Mucosa of stomach (tissue), 1 donor: ENCODE data around the gene MACF1.

ENCODE experiments used
- H3K27me3 ChIP-seq: one replicate; pipeline ENCODE4 v1.7.0; 2013; ENCODE audit warnings: mild to moderate bottlenecking, low read length; ENCODE audit not compliant: control insufficient read depth, insufficient read depth
- H3K36me3 ChIP-seq: one replicate; pipeline ENCODE4 v1.7.0; 2013; ENCODE audit warnings: low read length; ENCODE audit not compliant: control insufficient read depth, insufficient read depth
- H3K4me1 ChIP-seq: one replicate; pipeline ENCODE4 v1.7.0; 2013; ENCODE audit warnings: mild to moderate bottlenecking, low read length; ENCODE audit not compliant: control insufficient read depth, insufficient read depth
- H3K4me3 ChIP-seq: one replicate; pipeline ENCODE4 v1.7.0; 2013; ENCODE audit warnings: low read length
- H3K9ac ChIP-seq: one replicate; pipeline ENCODE4 v1.7.0; 2013; ENCODE audit warnings: mild to moderate bottlenecking, low read length, moderate library complexity
- H3K9me3 ChIP-seq: one replicate; pipeline ENCODE4 v1.7.0; 2013; ENCODE audit warnings: mild to moderate bottlenecking, low read length, moderate library complexity; ENCODE audit not compliant: control insufficient read depth
- donor health status: Pancreatic carcinoma.

MACF1 gene

DNA sequence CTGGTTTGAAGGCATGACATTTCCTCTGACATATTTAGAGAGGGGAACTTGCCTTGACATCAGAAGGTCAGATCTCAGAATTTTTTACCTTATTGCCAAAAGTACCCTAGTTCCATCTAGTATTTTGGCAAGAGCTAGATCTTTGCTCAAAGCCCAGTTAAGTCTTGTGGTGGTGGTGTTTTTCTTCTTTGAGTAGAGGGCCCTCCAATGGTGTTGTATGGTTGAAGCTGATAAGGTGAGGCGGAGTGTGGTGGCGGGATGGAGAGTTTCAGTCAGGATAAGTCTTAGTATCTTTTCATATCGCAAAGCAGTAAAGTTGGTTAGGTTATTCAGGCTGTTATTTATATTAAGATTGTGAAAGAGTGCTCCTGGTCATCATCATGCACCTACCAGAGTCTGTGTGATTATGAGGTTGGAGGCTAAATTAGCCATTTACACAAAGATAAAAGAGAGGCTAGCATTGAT lies 20.1 kb upstream of the MACF1 start:
- Histone ChIP-seq H3K36me3 (no peaks in the 10 kb centered on the region), H3K9ac (no peak overlapping the region), H3K4me1 (peaks cover 21% of the 10 kb centered on the region)

GRCh38 chr1:39187275-39188046 lies 17.0 kb upstream of the MACF1 start:
- H3K4me3 ChIP-seq = no peak overlapping the region
- H3K4me1 ChIP-seq = peaks cover 29% of the 10 kb centered on the region
- H3K9me3 ChIP-seq = no peaks in the 10 kb centered on the region
- no peaks in the 10 kb centered on the region for H3K27me3 ChIP-seq
- no peak overlapping the region for H3K9ac ChIP-seq
- no peaks in the 10 kb centered on the region for H3K36me3 ChIP-seq

More for the DNA sequence above, 20.1 kb upstream of the MACF1 start:
- Histone ChIP-seq H3K9me3 (no peaks in the 10 kb centered on the region), H3K4me3 (no peak overlapping the region), H3K27me3 (no peaks in the 10 kb centered on the region)

- H3K9ac ChIP-seq = no peak overlapping the region
- peaks cover 20% of the 10 kb centered on the region for H3K4me1 ChIP-seq
- H3K27me3 ChIP-seq = no peaks in the 10 kb centered on the region
- H3K36me3 ChIP-seq = no peaks in the 10 kb centered on the region
- no peak overlapping the region for H3K4me3 ChIP-seq
- no peaks in the 10 kb centered on the region for H3K9me3 ChIP-seq
These were observed 14.9 kb upstream of the MACF1 start for GRCh38 chr1:39189592-39190041.

DNA sequence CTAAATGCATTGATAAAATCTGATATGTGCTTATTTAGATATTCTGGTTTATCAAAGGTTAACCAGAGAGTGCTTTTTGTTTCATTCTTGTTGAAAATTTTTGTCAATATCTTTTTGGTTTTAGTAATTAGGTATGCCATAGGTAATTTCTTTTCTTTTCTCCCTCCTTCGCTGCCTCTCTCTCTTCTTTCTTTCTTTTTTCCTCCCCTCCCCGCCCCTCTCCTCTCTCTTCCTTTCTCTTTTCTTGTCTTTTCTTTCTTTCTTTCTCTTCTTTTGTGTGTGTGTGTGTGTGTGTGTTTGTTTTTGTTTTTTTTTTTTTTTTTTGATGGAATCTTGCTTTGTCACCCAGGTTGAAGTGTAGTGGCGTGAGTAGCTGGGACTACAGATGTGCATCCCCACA lies 14.4 kb upstream of the MACF1 start:
- Histone ChIP-seq H3K4me3 (no peak overlapping the region), H3K36me3 (no peaks in the 10 kb centered on the region), H3K4me1 (peaks cover 22% of the 10 kb centered on the region), H3K9me3 (no peaks in the 10 kb centered on the region), H3K9ac (no peak overlapping the region), H3K27me3 (no peaks in the 10 kb centered on the region)

DNA sequence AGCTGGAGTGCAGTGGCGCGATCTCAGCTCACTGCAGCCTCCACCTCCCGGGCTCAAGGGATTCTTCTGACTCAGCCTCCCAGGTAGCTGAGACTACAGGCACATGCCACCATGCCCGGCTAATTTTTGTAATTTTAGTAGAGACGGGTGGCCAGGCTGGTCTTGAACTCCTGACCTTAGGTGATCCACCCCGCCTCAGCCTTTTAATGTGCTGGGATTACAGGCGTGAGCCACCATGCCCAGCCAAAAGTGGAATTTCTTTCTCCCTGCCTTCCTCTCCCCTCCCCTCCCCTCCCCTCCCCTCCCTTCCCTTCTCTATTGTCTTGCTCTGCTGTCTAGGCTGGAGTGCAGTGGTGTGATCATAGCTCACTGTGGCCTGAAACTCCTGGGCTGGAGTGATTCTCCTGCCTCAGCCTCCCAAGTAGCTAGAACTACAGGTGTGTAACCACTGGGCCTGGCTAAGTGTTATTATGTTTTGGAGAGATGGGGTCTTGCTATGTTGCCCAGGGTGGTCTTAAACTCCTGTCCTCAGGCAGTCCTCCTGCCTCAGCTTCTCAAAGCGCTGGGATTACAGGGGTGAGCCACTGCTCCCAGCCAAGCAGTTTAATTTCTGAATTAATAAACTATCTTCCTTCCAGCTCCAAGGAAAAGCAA lies 10.0 kb upstream of the MACF1 start:
- H3K36me3 ChIP-seq = no peaks in the 10 kb centered on the region
- H3K9ac ChIP-seq = no peak overlapping the region
- H3K9me3 ChIP-seq = no peaks in the 10 kb centered on the region
- no peak overlapping the region for H3K4me3 ChIP-seq
- H3K27me3 ChIP-seq = no peaks in the 10 kb centered on the region
- H3K4me1 ChIP-seq = peaks cover 24% of the 10 kb centered on the region

DNA sequence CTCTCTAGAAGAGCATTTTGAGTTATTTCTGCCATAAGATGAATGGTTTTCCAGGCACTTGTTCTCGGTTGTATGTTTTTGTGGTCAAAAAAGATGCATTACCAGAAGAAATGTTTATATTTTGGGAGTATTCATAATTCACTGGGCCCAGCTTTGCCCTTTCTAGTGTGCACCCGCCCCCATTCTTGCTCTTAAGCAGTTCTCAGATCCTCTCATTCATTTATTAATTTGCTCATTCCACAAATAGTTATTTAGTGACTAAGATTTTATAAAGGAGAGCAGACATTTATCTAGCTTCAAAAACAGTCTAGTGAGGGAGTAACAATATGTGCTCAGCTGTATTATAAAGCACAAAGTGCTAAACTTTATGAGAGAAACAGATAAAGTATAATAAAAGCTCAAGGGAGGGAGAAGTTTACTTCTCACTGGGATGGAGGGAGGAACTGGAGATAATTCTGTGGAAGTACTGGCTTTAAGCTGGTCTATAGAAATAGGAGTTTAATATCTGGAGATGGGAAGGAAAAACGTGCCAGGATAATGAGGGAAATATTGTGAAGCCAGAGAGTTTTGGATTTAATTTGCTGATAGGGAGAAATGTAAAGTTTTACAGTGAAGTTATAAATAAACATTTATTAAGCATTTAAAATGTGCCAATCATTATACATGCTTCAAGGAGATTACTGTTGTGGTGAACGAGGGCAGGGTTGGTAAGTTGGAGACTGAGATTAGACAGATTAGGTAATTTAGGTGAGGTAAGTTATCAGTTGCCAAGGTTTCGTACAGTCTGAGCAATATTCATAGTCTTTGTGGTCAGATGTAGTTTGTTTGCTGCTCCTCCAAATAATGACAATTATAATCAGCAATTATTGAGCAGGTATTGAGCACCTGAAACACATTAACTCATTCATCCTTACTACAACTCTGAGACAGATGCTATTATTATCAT lies 9.1 kb upstream of the MACF1 start:
- Histone ChIP-seq H3K36me3 (no peaks in the 10 kb centered on the region), H3K9ac (peak overlapping the region; percentile 7), H3K9me3 (no peaks in the 10 kb centered on the region), H3K4me1 (peaks cover 24% of the 10 kb centered on the region), H3K27me3 (no peaks in the 10 kb centered on the region), H3K4me3 (no peak overlapping the region)

- H3K27me3 ChIP-seq = no peaks in the 10 kb centered on the region
- H3K9ac ChIP-seq = no peak overlapping the region
- H3K4me3 ChIP-seq = no peak overlapping the region
- no peaks in the 10 kb centered on the region for H3K9me3 ChIP-seq
- no peaks in the 10 kb centered on the region for H3K36me3 ChIP-seq
- peaks cover 20% of the 10 kb centered on the region for H3K4me1 ChIP-seq
These were observed 8.0 kb upstream of the MACF1 start for GRCh38 chr1:39196244-39197215.

- H3K9ac ChIP-seq = no peak overlapping the region
- H3K27me3 ChIP-seq = no peaks in the 10 kb centered on the region
- H3K4me1 ChIP-seq = peaks cover 20% of the 10 kb centered on the region
- H3K4me3 ChIP-seq = no peak overlapping the region
- no peaks in the 10 kb centered on the region for H3K36me3 ChIP-seq
- no peaks in the 10 kb centered on the region for H3K9me3 ChIP-seq
These were observed 4.9 kb upstream of the MACF1 start for GRCh38 chr1:39199593-39199992.

- no peak overlapping the region for H3K4me3 ChIP-seq
- H3K36me3 ChIP-seq = no peaks in the 10 kb centered on the region
- H3K9me3 ChIP-seq = no peaks in the 10 kb centered on the region
- peak overlapping the region; percentile 62 for H3K9ac ChIP-seq
- no peaks in the 10 kb centered on the region for H3K27me3 ChIP-seq
- H3K4me1 ChIP-seq = peaks cover 12% of the 10 kb centered on the region
These were observed 746 bp downstream of the MACF1 start for GRCh38 chr1:39205102-39205780.

DNA sequence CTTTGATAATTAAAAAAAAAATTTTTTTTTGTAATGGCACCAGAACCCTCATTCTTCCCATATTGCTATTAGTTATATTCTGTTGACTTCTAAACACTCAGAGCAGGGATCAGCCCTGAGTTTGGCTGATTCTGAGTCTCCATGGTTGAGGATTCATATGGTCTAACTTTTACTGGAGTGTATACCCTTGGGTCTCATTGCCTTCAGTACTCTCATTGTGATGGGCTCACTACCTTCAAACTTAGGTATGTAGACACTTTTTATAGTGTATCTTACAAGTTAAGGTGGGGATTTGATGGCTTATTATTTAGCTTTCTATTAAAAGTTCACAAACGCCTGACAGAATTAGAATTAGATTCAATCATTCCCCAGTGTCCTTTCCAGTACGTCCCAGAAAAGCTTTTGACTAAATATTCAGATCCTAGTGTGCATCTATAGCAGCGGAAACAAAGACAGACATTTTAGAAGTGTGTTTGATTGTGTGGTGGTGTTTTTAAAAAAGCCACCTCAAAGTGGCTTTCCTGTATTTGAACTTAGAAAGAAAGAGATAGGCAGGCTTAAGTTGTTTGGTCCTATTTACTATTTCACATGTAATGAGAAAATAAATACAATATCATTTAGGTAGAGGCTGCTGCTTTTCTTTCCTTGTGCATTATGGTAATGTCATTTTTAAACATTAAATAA lies 1.4 kb downstream of the MACF1 start:
- Histone ChIP-seq H3K27me3 (no peaks in the 10 kb centered on the region), H3K9ac (peak overlapping the region; percentile 62), H3K4me3 (no peak overlapping the region), H3K4me1 (peaks cover 12% of the 10 kb centered on the region), H3K9me3 (no peaks in the 10 kb centered on the region), H3K36me3 (no peaks in the 10 kb centered on the region)
